Astrocyte (in vitro differentiated cells and primary cell): ENCODE data around the gene LCE1D. TPM values are rescaled to one million over a fixed set of nuclear protein-coding genes. Genes with fewer than 3 reads are reported as not detected.

Experiments
- DNase-seq: peaks from one replicate; pipeline ENCODE4 v3.0.0-alpha.2; 2010; ENCODE audit warnings: low read depth
- FAIRE-seq: peaks from 2 replicates; lab custom pipeline; 2011; peaks lifted over from hg19 to GRCh38; lab: Jason Lieb, UNC
- H2AFZ ChIP-seq: 2 replicates; pipeline ENCODE4 v1.6.0; 2012; ENCODE audit warnings: low read depth, low read length, inconsistent platforms
- H3K27ac ChIP-seq: 2 replicates; pipeline ENCODE4 v1.5.1; 2011; ENCODE audit warnings: low read depth, low read length, inconsistent platforms
- H3K27me3 ChIP-seq: 2 replicates; pipeline ENCODE4 v1.6.0; 2011; ENCODE audit warnings: low read length, inconsistent platforms; ENCODE audit not compliant: insufficient read depth
- H3K36me3 ChIP-seq: 2 replicates; pipeline ENCODE4 v1.5.1; 2011; ENCODE audit warnings: low read length, inconsistent platforms; ENCODE audit not compliant: insufficient read depth
- H3K4me1 ChIP-seq: 2 replicates; pipeline ENCODE4 v1.5.1; 2011; ENCODE audit warnings: low read length, inconsistent platforms; ENCODE audit not compliant: insufficient read depth
- H3K4me2 ChIP-seq: 2 replicates; pipeline ENCODE4 v1.6.0; 2012; ENCODE audit warnings: low read length, inconsistent platforms
- H3K4me3 ChIP-seq: 2 replicates; pipeline ENCODE4 v1.5.1; 2011; ENCODE audit warnings: low read depth, mild to moderate bottlenecking, low read length, inconsistent platforms; ENCODE audit not compliant: insufficient read depth
- H3K79me2 ChIP-seq: 2 replicates; pipeline ENCODE4 v1.6.0; 2012; ENCODE audit warnings: mild to moderate bottlenecking, low read length, inconsistent platforms; ENCODE audit not compliant: insufficient read depth
- H3K9ac ChIP-seq: 2 replicates; pipeline ENCODE4 v1.6.0; 2012; ENCODE audit warnings: mild to moderate bottlenecking, low read length, inconsistent platforms
- H3K9me3 ChIP-seq: 2 replicates; pipeline ENCODE4 v1.5.1; 2012; ENCODE audit warnings: low read depth, mild to moderate bottlenecking, low read length, inconsistent platforms; ENCODE audit not compliant: insufficient read depth
- H4K20me1 ChIP-seq: 2 replicates; pipeline ENCODE4 v1.6.0; 2012; ENCODE audit warnings: low read length, inconsistent platforms; ENCODE audit not compliant: insufficient read depth
- H3K27ac Mint-ChIP-seq: one replicate; pipeline ENCODE4 v1.8.0; 2021; ENCODE audit warnings: mild to moderate bottlenecking, mixed read lengths; ENCODE audit not compliant: unreplicated experiment
- H3K27me3 Mint-ChIP-seq: one replicate; pipeline ENCODE4 v1.8.0; 2021; ENCODE audit warnings: low read depth, mixed read lengths; ENCODE audit not compliant: unreplicated experiment
- H3K36me3 Mint-ChIP-seq: one replicate; pipeline ENCODE4 v1.8.0; 2021; ENCODE audit warnings: low read depth, mixed read lengths; ENCODE audit not compliant: unreplicated experiment
- H3K4me1 Mint-ChIP-seq: one replicate; pipeline ENCODE4 v1.8.0; 2021; ENCODE audit warnings: low read depth, mixed read lengths; ENCODE audit not compliant: unreplicated experiment
- H3K4me3 Mint-ChIP-seq: one replicate; pipeline ENCODE4 v1.8.0; 2021; ENCODE audit warnings: mild to moderate bottlenecking, moderate library complexity, mixed read lengths; ENCODE audit not compliant: unreplicated experiment
- H3K9me3 Mint-ChIP-seq: one replicate; pipeline ENCODE4 v1.8.0; 2021; ENCODE audit warnings: mild to moderate bottlenecking, mixed read lengths; ENCODE audit not compliant: unreplicated experiment
- CTCF ChIP-seq: IDR thresholded peaks from 2 replicates; pipeline ENCODE4 v1.5.1; 2011; ENCODE audit warnings: low read depth, mild to moderate bottlenecking, inconsistent platforms, low read length, moderate library complexity; ENCODE audit not compliant: insufficient read depth
- EZH2 ChIP-seq: IDR thresholded peaks from 2 replicates; pipeline ENCODE4 v1.6.1; 2012; ENCODE audit warnings: mild to moderate bottlenecking, low read length, inconsistent platforms; ENCODE audit not compliant: insufficient read depth
- total RNA-seq: library from RNA; stranded (reverse); gene quantifications from 2 replicates; pipeline ENCODE4 v1.2.1, GENCODE V29; 2021

The LCE1D gene
- total RNA-seq, 1 donor from 2014 or later, result not detected

GRCh38 chr1:152824964-152825363, 28.4 kb downstream of the LCE1D start:
- Histone ChIP-seq H2AFZ (no peak overlapping the region), H3K27ac (no peak overlapping the region), H3K9me3 (no peaks in the 10 kb centered on the region), H3K79me2 (no peaks in the 10 kb centered on the region), H3K9ac (no peak overlapping the region), H3K4me2 (no peak overlapping the region), H3K36me3 (no peaks in the 10 kb centered on the region), H3K4me3 (no peak overlapping the region), H3K4me1 (no peaks in the 10 kb centered on the region), H3K27me3 (no peaks in the 10 kb centered on the region), H4K20me1 (no peaks in the 10 kb centered on the region)
- H3K36me3 Mint-ChIP-seq, result no peaks in the 10 kb centered on the region
- no peak for FAIRE-seq
- no peak overlapping the region for H3K27ac Mint-ChIP-seq
- no peak overlapping the region for H3K4me3 Mint-ChIP-seq
- H3K4me1 Mint-ChIP-seq, result no peaks in the 10 kb centered on the region
- peaks cover 7% of the 10 kb centered on the region for H3K27me3 Mint-ChIP-seq
- H3K9me3 Mint-ChIP-seq, result no peaks in the 10 kb centered on the region
- TF ChIP-seq EZH2 (no peak), CTCF (no peak)
- DNase-seq, result no peak

DNA sequence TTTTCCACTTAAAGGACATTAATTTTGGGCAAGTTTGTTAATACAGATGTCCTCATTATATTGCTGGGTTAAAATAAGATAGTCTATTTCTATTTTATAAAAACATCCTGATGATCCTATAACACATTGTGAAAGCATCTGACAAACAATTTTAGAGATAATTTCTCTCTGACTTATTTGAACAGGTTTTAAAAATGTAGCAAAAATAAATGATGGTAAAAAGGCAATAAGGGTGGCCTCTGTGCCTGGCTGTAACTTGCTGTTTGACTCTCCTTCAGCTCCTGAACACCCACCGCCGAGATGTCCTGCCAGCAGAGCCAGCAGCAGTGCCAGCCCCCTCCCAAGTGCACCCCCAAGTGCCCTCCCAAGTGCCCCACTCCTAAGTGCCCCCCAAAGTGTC, 30.7 kb downstream of the LCE1D start, which contains the start of gene LCE1A:
Gene LCE1A, plus strand, starts transcription at position 301 of the 400 bp plus-strand sequence. Its CDS starts 0 bp downstream, at position 301.
- Histone ChIP-seq H3K4me1 (no peaks in the 10 kb centered on the region), H3K27ac (no peak within 1 kb of the TSS), H3K4me3 (no peak within 1 kb of the TSS), H3K9ac (no peak within 1 kb of the TSS), H3K36me3 (no peaks in the 10 kb centered on the region), H3K79me2 (no peaks in the 10 kb centered on the region), H3K27me3 (no peaks in the 10 kb centered on the region), H3K4me2 (no peak within 1 kb of the TSS), H4K20me1 (no peaks in the 10 kb centered on the region), H2AFZ (no peak within 1 kb of the TSS), H3K9me3 (no peaks in the 10 kb centered on the region)
- Mint-ChIP-seq H3K4me1 (no peaks in the 10 kb centered on the region), H3K9me3 (peaks cover 9% of the 10 kb centered on the region), H3K4me3 (no peak within 1 kb of the TSS), H3K27me3 (peaks cover 9% of the 10 kb centered on the region), H3K27ac (no peak within 1 kb of the TSS), H3K36me3 (no peaks in the 10 kb centered on the region)
- TF ChIP-seq CTCF (no peak), EZH2 (no peak)
- DNase-seq, result no peak
- no peak for FAIRE-seq

GRCh38 chr1:152836870-152837269, 40.3 kb downstream of the LCE1D start:
- TF ChIP-seq CTCF (no peak), EZH2 (no peak)
- Mint-ChIP-seq H3K27me3 (no peaks in the 10 kb centered on the region), H3K27ac (no peak overlapping the region), H3K4me1 (peaks cover 2% of the 10 kb centered on the region), H3K9me3 (peaks cover 4% of the 10 kb centered on the region), H3K36me3 (no peaks in the 10 kb centered on the region), H3K4me3 (no peak overlapping the region)
- Histone ChIP-seq H3K4me3 (no peak overlapping the region), H3K36me3 (no peaks in the 10 kb centered on the region), H2AFZ (no peak overlapping the region), H3K4me1 (no peaks in the 10 kb centered on the region), H4K20me1 (no peaks in the 10 kb centered on the region), H3K9ac (no peak overlapping the region), H3K4me2 (no peak overlapping the region), H3K9me3 (no peaks in the 10 kb centered on the region), H3K79me2 (no peaks in the 10 kb centered on the region), H3K27ac (no peak overlapping the region), H3K27me3 (no peaks in the 10 kb centered on the region)
- FAIRE-seq (no peak), DNase-seq (no peak)
